Measurements from ENCODE around the gene TRRAP. TPM values are rescaled to one million over a fixed set of nuclear protein-coding genes. Genes with fewer than 3 reads are reported as not detected.

The TRRAP gene
- total and polyA plus RNA-seq, 2 of the 8 experiments (the other 6 are each of a cell fraction or from before 2014, with no cell fraction given) = 21.7 to 48.6 TPM

- TF ChIP-seq, protein P1, sequence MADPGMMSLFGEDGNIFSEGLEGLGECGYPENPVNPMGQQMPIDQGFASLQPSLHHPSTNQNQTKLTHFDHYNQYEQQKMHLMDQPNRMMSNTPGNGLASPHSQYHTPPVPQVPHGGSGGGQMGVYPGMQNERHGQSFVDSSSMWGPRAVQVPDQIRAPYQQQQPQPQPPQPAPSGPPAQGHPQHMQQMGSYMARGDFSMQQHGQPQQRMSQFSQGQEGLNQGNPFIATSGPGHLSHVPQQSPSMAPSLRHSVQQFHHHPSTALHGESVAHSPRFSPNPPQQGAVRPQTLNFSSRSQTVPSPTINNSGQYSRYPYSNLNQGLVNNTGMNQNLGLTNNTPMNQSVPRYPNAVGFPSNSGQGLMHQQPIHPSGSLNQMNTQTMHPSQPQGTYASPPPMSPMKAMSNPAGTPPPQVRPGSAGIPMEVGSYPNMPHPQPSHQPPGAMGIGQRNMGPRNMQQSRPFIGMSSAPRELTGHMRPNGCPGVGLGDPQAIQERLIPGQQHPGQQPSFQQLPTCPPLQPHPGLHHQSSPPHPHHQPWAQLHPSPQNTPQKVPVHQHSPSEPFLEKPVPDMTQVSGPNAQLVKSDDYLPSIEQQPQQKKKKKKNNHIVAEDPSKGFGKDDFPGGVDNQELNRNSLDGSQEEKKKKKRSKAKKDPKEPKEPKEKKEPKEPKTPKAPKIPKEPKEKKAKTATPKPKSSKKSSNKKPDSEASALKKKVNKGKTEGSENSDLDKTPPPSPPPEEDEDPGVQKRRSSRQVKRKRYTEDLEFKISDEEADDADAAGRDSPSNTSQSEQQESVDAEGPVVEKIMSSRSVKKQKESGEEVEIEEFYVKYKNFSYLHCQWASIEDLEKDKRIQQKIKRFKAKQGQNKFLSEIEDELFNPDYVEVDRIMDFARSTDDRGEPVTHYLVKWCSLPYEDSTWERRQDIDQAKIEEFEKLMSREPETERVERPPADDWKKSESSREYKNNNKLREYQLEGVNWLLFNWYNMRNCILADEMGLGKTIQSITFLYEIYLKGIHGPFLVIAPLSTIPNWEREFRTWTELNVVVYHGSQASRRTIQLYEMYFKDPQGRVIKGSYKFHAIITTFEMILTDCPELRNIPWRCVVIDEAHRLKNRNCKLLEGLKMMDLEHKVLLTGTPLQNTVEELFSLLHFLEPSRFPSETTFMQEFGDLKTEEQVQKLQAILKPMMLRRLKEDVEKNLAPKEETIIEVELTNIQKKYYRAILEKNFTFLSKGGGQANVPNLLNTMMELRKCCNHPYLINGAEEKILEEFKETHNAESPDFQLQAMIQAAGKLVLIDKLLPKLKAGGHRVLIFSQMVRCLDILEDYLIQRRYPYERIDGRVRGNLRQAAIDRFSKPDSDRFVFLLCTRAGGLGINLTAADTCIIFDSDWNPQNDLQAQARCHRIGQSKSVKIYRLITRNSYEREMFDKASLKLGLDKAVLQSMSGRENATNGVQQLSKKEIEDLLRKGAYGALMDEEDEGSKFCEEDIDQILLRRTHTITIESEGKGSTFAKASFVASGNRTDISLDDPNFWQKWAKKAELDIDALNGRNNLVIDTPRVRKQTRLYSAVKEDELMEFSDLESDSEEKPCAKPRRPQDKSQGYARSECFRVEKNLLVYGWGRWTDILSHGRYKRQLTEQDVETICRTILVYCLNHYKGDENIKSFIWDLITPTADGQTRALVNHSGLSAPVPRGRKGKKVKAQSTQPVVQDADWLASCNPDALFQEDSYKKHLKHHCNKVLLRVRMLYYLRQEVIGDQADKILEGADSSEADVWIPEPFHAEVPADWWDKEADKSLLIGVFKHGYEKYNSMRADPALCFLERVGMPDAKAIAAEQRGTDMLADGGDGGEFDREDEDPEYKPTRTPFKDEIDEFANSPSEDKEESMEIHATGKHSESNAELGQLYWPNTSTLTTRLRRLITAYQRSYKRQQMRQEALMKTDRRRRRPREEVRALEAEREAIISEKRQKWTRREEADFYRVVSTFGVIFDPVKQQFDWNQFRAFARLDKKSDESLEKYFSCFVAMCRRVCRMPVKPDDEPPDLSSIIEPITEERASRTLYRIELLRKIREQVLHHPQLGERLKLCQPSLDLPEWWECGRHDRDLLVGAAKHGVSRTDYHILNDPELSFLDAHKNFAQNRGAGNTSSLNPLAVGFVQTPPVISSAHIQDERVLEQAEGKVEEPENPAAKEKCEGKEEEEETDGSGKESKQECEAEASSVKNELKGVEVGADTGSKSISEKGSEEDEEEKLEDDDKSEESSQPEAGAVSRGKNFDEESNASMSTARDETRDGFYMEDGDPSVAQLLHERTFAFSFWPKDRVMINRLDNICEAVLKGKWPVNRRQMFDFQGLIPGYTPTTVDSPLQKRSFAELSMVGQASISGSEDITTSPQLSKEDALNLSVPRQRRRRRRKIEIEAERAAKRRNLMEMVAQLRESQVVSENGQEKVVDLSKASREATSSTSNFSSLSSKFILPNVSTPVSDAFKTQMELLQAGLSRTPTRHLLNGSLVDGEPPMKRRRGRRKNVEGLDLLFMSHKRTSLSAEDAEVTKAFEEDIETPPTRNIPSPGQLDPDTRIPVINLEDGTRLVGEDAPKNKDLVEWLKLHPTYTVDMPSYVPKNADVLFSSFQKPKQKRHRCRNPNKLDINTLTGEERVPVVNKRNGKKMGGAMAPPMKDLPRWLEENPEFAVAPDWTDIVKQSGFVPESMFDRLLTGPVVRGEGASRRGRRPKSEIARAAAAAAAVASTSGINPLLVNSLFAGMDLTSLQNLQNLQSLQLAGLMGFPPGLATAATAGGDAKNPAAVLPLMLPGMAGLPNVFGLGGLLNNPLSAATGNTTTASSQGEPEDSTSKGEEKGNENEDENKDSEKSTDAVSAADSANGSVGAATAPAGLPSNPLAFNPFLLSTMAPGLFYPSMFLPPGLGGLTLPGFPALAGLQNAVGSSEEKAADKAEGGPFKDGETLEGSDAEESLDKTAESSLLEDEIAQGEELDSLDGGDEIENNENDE (IDR thresholded peaks at IDR 0.05; ENCODE audit: insufficient replicate concordance, low read length) = no peak
- TF ChIP-seq MAFK (IDR thresholded peaks at IDR 0.05; ENCODE audit: low read depth, low read length) (no peak), KDM5A (IDR thresholded peaks at IDR 0.05; ENCODE audit: low read length) (no peak), HDAC6 (IDR thresholded peaks at IDR 0.05; ENCODE audit: low read depth, low read length) (no peak), CTBP2 (IDR thresholded peaks at IDR 0.05; ENCODE audit: borderline replicate concordance, insufficient read depth, insufficient read length, low read length) (no peak), SIN3A (conservative IDR thresholded peaks at IDR 0.05 in 1 of 2, IDR thresholded peaks at IDR 0.05 in 1 of 2; ENCODE audit: low read depth in 1 of 2, low read length in 2 of 2) (no peak), SP4 (IDR thresholded peaks at IDR 0.05; ENCODE audit: low read length) (no peak), ASH2L (IDR thresholded peaks at IDR 0.05; ENCODE audit: low read length) (no peak), NANOG (IDR thresholded peaks at IDR 0.05; ENCODE audit: insufficient read depth, low read depth, low read length, poor library complexity, severe bottlenecking) (no peak), SAP30 (IDR thresholded peaks at IDR 0.05; ENCODE audit: insufficient read depth, insufficient replicate concordance, low read length) (no peak)
- TF ChIP-seq, protein P2, sequence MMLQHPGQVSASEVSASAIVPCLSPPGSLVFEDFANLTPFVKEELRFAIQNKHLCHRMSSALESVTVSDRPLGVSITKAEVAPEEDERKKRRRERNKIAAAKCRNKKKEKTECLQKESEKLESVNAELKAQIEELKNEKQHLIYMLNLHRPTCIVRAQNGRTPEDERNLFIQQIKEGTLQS (IDR thresholded peaks at IDR 0.05; ENCODE audit: insufficient read depth, low read depth, low read length) = no peak
These were observed 14.3 kb downstream of the TRRAP start (continued) for GRCh38 chr7:98892609-98893008.

Data from H1 (cell line).